ENCODE measurements around the gene CDC42SE2.

The CDC42SE2 gene

DNA sequence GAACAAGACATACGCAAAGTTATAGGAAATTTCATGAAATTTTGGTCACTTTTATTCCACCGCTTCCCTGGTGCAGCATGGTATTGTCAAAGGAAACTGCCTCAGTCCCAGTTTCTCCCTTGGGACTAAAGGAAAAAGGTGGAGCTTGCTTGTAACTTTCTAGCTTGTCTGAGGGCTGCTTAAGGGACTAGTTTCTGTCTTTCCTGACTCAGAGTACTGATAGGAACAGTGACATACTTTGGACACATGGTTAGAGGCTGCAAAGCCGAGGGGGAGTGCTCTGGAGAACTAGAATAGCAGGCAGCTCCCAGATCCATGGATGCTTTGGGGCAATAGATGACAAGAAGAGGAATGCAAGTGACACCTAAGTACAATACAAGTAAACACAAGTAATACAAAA, 136.7 kb downstream of the CDC42SE2 start:
- H3K27me3 ChIP-seq (ENCODE audit: low read depth, low read length): no peaks in the 10 kb centered on the region
- H3K79me2 ChIP-seq (ENCODE audit: low read length): peaks cover 21% of the 10 kb centered on the region
- no peak for TF ChIP-seq EZH2phosphoT487 (IDR thresholded peaks at IDR 0.05; ENCODE audit: low read depth)
- TF ChIP-seq, protein P1, sequence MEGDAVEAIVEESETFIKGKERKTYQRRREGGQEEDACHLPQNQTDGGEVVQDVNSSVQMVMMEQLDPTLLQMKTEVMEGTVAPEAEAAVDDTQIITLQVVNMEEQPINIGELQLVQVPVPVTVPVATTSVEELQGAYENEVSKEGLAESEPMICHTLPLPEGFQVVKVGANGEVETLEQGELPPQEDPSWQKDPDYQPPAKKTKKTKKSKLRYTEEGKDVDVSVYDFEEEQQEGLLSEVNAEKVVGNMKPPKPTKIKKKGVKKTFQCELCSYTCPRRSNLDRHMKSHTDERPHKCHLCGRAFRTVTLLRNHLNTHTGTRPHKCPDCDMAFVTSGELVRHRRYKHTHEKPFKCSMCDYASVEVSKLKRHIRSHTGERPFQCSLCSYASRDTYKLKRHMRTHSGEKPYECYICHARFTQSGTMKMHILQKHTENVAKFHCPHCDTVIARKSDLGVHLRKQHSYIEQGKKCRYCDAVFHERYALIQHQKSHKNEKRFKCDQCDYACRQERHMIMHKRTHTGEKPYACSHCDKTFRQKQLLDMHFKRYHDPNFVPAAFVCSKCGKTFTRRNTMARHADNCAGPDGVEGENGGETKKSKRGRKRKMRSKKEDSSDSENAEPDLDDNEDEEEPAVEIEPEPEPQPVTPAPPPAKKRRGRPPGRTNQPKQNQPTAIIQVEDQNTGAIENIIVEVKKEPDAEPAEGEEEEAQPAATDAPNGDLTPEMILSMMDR (IDR thresholded peaks at IDR 0.05; ENCODE audit: low read depth, low read length): no peak
- H3K9me3 ChIP-seq (ENCODE audit: insufficient read depth, low read length): peaks cover 9% of the 10 kb centered on the region; the same call in 1 of the 2 replicates
- no peaks in the 10 kb centered on the region for H4K20me1 ChIP-seq (ENCODE audit: insufficient read depth, low read length)
- no peak overlapping the region for H3K9ac ChIP-seq (ENCODE audit: low read length)
- H3K4me3 ChIP-seq (ENCODE audit: low read length): no peak overlapping the region
- peaks cover 30% of the 10 kb centered on the region for H3K4me1 ChIP-seq (ENCODE audit: low read length)
- H2AFZ ChIP-seq (ENCODE audit: low read depth, low read length): no peak overlapping the region
- H3K27ac ChIP-seq (ENCODE audit: low read length): no peak overlapping the region
- H3K36me3 ChIP-seq (replicated peaks; ENCODE audit: low read depth, low read length): peaks cover 66% of the 10 kb centered on the region
- no peak overlapping the region for H3K4me2 ChIP-seq (ENCODE audit: low read length)

- peaks cover 9% of the 10 kb centered on the region; the same call in 1 of the 2 replicates for H3K9me3 ChIP-seq (ENCODE audit: insufficient read depth, low read length)
- H2AFZ ChIP-seq (ENCODE audit: low read depth, low read length): no peak overlapping the region
- no peaks in the 10 kb centered on the region for H4K20me1 ChIP-seq (ENCODE audit: insufficient read depth, low read length)
- H3K79me2 ChIP-seq (ENCODE audit: low read length): no peaks in the 10 kb centered on the region
- H3K4me1 ChIP-seq (ENCODE audit: low read length): no peaks in the 10 kb centered on the region
- H3K36me3 ChIP-seq (replicated peaks; ENCODE audit: low read depth, low read length): peaks cover 36% of the 10 kb centered on the region
- no peaks in the 10 kb centered on the region for H3K27me3 ChIP-seq (ENCODE audit: low read depth, low read length)
- H3K4me3 ChIP-seq (ENCODE audit: low read length): no peak overlapping the region
- H3K27ac ChIP-seq (ENCODE audit: low read length): no peak overlapping the region
- no peak overlapping the region for H3K9ac ChIP-seq (ENCODE audit: low read length)
- TF ChIP-seq, protein P1 (IDR thresholded peaks at IDR 0.05; ENCODE audit: low read depth, low read length): no peak
- no peak for TF ChIP-seq EZH2phosphoT487 (IDR thresholded peaks at IDR 0.05; ENCODE audit: low read depth)
- H3K4me2 ChIP-seq (ENCODE audit: low read length): no peak overlapping the region
Measured at GRCh38 chr5:131405674-131406073, 141.8 kb downstream of the CDC42SE2 start.

DNA sequence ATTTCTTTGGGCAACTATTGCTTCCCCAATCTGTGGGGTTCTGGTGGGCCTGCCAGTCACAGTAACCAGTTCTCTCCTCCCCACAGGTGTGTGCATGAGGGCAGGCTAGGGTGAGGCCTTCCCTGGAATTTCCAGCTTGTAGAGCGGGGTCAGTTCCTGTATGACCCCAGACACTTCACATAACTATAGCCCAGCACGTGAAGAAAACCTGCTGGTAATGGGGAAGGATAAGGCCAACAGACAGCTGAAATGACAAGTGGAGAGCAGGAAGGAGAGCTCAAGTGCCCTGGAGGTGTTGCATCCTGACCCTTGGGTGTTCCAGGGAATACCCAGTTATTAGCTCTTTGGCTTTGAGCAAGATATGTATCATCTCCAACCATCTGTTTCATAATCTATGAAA, 142.2 kb downstream of the CDC42SE2 start:
- TF ChIP-seq, protein P1 (IDR thresholded peaks at IDR 0.05; ENCODE audit: low read depth, low read length): no peak
- TF ChIP-seq EZH2phosphoT487 (IDR thresholded peaks at IDR 0.05; ENCODE audit: low read depth): no peak

DNA sequence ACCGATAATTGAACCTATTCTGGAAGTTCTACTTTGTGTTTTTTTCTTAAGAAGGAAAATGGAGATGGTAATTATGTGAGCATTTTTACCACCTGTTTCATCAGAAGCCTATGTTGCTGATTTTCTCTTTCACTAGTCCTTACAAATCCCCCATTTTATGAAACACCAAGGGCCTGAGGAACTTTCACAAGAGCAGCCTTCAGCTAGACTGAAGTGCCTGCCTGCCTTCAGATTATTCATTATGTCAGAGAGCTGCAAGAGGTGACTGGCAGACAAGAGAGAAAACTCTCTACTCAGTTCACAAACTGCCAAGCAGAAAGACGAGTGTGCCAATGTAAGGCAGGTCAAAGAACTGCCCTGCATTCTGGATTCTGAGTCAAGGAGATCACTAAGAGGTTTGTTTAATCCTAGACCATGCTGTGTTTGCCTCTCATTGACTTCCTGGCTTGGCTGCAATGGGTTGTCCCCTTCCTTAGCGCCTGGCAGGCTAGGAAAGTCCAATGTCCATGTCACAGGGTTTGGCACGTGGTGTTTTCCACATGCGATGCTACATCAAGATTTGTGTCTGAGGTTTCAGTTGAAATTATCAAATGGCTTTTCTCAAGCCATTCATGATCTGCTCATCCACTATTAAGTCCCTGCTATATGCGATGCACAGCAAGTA, 143.3 kb downstream of the CDC42SE2 start:
- H3K36me3 ChIP-seq (replicated peaks; ENCODE audit: low read depth, low read length): peaks cover 27% of the 10 kb centered on the region
- H3K79me2 ChIP-seq (ENCODE audit: low read length): no peaks in the 10 kb centered on the region
- no peak overlapping the region for H3K4me3 ChIP-seq (ENCODE audit: low read length)
- H3K4me2 ChIP-seq (ENCODE audit: low read length): no peak overlapping the region
- H3K27me3 ChIP-seq (ENCODE audit: low read depth, low read length): no peaks in the 10 kb centered on the region
- no peak overlapping the region for H2AFZ ChIP-seq (ENCODE audit: low read depth, low read length)
- H3K9me3 ChIP-seq (ENCODE audit: insufficient read depth, low read length): peaks cover 6% of the 10 kb centered on the region; the same call in 1 of the 2 replicates
- no peaks in the 10 kb centered on the region for H3K4me1 ChIP-seq (ENCODE audit: low read length)
- H3K27ac ChIP-seq (ENCODE audit: low read length): no peak overlapping the region
- no peak overlapping the region for H3K9ac ChIP-seq (ENCODE audit: low read length)
- no peaks in the 10 kb centered on the region for H4K20me1 ChIP-seq (ENCODE audit: insufficient read depth, low read length)
- TF ChIP-seq, protein P1 (IDR thresholded peaks at IDR 0.05; ENCODE audit: low read depth, low read length): no peak
- TF ChIP-seq EZH2phosphoT487 (IDR thresholded peaks at IDR 0.05; ENCODE audit: low read depth): no peak

More for the DNA sequence above, 142.2 kb downstream of the CDC42SE2 start:
- Histone ChIP-seq H4K20me1 (ENCODE audit: insufficient read depth, low read length) (no peaks in the 10 kb centered on the region), H2AFZ (ENCODE audit: low read depth, low read length) (no peak overlapping the region), H3K4me3 (ENCODE audit: low read length) (no peak overlapping the region), H3K36me3 (replicated peaks; ENCODE audit: low read depth, low read length) (peaks cover 32% of the 10 kb centered on the region), H3K9ac (ENCODE audit: low read length) (no peak overlapping the region), H3K27ac (ENCODE audit: low read length) (no peak overlapping the region), H3K9me3 (ENCODE audit: insufficient read depth, low read length) (peaks cover 9% of the 10 kb centered on the region; the same call in 1 of the 2 replicates), H3K4me1 (ENCODE audit: low read length) (no peaks in the 10 kb centered on the region), H3K4me2 (ENCODE audit: low read length) (no peak overlapping the region), H3K79me2 (ENCODE audit: low read length) (no peaks in the 10 kb centered on the region), H3K27me3 (ENCODE audit: low read depth, low read length) (no peaks in the 10 kb centered on the region)
